Hair follicle dermal papilla cell (primary cell): ENCODE results near the gene CCDC81. TPM values are rescaled to one million over a fixed set of nuclear protein-coding genes. Genes with fewer than 3 reads are reported as not detected.

Experiments used
- total RNA-seq: library from RNA; depleted of rRNA; stranded (reverse); fragments of >200 nt; gene quantifications from 2 replicates; pipeline ENCODE4 v1.2.3, GENCODE V29; 2012

Gene CCDC81
- total RNA-seq, result 0.49 and 0.73 TPM in 2 replicates

GRCh38 chr11:86374586-86374985 is at the start of gene CCDC81:
Gene CCDC81, plus strand, starts transcription at chr11:86374887. Its CDS starts 277 bp downstream, at chr11:86375164.

Other genes with a start within 250 kb of the CCDC81 start
- 12.9 and 15.4 TPM in 2 replicates for gene EED, start 130.1 kb upstream of the CCDC81 start, total RNA-seq
- 45.6 and 49.2 TPM in 2 replicates for gene HIKESHI, start 72.6 kb upstream of the CCDC81 start, total RNA-seq